ENCODE results near the gene PIN4.
"Not testable (repeated sequence)": the region's sequence is repeated elsewhere in the genome, so short reads cannot be mapped to it uniquely, and the experiment has no call there.

PIN4 gene

DNA sequence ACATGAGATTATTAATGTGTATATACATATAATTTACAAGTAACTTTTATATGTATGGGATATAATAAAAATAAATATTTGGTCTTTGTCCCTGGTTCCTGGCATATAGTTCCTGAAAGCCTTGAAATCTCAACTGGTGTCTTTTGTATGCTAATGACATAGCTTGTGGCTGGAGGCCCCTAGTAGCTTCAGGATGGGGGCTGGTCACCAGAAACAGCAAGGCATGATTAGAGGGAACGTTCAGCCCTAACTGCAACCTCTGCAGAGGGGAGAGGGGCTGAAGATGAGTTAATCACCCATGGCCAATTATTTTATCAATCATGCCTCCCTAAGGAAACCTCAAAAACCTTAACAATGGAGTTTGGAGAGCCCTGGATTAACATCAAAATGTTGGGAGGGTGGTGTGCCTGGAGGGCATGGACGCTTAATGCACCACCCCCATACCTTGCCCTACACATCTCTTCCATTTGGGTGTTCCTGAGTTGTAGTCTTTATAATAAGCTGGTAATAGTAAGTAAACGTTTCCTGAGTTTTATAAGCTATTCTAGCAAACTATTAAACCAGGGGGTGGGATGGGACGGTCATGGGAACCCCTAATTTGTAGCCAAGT is 21.3 kb downstream of the PIN4 start:
- no peak for DNase-seq

- no peak for DNase-seq
These were observed 21.9 kb downstream of the PIN4 start for GRCh38 chrX:72203421-72203820.

DNA sequence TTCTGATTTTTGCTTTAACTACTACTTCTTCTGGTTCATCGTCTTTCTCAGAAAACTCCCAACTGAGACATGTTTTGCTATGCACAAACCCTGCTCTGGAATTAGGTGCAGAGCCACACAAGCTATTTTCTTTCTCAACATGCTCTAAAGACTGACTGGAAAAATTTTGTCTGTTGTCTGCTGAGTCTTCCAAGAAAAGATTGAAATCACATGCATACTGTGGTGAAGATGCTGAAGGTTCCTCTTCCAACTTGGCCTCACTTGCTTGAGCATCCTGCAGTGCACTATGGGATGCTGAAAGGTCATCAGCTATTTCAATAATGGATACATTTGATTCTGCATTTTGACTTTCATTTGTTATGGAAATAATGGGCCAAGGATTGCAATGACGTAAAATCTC is 24.1 kb downstream of the PIN4 start:
- DNase-seq: no peak

DNA sequence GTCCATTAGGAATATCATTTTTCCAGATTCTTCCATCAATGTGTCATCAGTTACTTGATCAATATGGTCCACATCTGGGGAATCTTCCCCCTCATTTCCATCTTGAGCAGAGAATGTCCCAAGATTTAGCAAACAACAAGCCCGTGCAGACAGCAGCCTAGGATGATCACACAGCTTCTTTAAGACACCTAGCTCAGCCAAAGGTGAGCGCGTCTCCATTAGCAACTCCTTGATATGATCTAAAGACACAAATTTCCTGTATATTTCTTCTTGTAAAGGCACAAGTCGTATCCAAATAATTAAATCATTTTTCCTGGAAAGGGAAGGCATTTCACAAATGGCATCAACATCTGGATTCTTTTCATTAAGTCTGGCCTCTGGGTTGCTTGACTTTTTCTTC is 25.8 kb downstream of the PIN4 start:
- DNase-seq: no peak

GRCh38 chrX:72208126-72208800 is 26.7 kb downstream of the PIN4 start:
- DNase-seq: no peak

DNA sequence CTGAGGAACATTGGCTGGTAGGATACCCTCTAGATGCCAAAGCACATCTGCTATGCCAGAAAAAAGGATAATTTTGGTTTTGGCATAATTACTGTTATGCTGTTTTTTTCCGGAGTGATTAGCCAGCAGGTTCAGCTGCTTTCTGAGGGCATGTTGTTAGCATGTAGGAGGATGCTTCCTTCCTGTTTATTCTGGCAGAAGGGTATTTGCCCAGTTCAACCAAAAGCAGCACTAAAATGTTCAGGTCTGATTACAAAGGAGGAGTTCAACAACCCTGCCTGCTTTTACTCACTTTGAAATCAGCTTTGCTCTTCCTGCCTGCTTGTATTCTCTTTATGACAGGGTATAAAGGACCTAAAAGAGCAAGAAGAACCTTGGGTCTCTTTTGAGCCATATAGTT is 35.4 kb downstream of the PIN4 start:
- peak in 2 of 3 donors; percentile 1 to 7 for DNase-seq

GRCh38 chrX:72220375-72220774 is 38.8 kb downstream of the PIN4 start:
- not testable (repeated sequence) for DNase-seq

DNA sequence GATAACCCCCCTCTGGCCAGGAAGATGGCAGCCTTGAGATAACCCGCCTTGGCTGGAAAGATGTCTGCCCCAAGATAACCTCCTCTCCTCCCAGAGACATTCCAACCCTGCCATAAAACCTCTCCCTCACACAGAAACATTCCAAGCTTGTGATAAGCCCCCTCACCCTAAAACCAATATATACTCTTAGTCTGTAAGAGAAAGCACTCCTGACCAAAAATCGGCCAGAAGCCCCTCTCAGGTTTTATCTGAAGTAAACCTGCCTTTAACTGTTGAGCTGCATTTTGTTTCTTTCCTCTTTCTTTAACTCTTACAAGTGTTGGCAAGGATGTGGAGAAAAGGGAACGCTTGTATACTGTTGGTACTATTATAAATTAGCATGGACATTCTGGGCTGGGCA is 48.7 kb downstream of the PIN4 start:
- no peak for DNase-seq

- DNase-seq: no peak
These were observed 55.3 kb downstream of the PIN4 start for GRCh38 chrX:72236841-72237240.

DNA sequence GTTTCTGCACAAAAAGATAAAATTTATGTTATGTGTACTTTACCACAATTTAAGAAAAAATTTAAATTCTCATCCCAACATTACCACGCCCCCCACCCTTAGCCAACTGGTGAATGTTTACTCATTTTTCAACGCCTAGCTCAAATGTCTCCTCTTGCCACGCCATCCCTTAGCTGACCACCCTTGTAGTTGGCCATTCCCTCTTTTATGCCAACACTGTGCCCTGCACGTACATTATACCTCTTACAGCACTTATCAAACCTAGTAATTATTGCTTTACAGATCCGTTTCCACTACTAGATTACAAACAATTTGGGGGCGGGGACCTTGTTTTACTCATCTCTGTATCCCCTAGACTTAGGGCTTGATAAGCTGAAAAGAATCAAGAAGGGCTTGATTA is 56.6 kb downstream of the PIN4 start:
- DNase-seq: no peak

DNA sequence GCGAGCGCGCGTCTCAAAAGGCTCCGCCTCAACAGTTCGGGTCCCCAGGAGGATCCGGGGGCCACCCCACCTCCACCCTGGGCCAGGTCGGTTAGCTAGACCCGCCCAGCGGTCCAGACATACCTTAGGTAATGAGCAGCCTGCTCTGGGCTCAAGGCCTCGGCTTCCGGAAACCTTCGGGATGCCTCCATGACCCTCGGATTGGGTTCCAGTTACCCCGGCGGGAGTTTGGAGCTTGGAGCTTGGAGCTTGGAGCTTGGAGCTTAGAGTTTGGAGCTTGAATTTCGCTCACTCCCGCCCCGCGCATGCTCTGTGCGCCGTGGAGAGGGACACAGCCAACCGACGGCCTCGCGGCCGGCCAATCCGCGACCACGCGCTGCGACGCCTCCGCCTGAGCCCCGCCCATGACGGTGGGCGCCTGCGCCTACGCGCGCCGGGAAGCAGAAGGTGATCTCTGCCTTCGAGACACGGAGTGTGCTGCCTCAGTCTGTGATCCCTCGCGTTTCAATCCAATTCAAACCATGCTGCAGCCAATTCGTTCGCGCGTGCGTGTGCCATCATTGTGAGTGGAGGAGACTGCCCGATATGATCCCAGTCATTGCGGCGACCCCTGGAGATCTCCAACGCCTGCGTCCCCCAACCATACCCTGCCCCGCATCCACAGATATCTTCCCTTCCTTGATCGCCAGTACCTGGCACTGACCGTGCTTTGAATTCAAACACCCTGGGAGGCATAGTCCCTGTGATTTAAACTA is 57.3 kb downstream of the PIN4 start, which contains the start of gene ERCC6L:
ERCC6L (minus strand) TSS at position 307 of the 755 bp plus-strand sequence; CDS start at position 191, 116 bp downstream.
- peak; percentile 78 to 92 (median 81) for DNase-seq

- no peak for DNase-seq
These were observed 59.4 kb downstream of the PIN4 start for GRCh38 chrX:72240976-72241375.

GRCh38 chrX:72243472-72243871 is 61.9 kb downstream of the PIN4 start:
- DNase-seq: no peak

GRCh38 chrX:72245461-72246089 is 64.0 kb downstream of the PIN4 start:
- DNase-seq: peak; percentile 51 to 54 (median 51)

- DNase-seq: no peak
These were observed 65.8 kb downstream of the PIN4 start for GRCh38 chrX:72247206-72247942.
